Omental fat pad (tissue), 4 donors: ENCODE measurements around the gene TRHDE. TPM values are rescaled to one million over a fixed set of nuclear protein-coding genes. Genes with fewer than 3 reads are reported as not detected.

Source experiments
- ATAC-seq: fragments of 150-250 bp; one replicate; pipeline ENCODE4 v1.9.1; 2016; ENCODE audit warnings: mild to moderate bottlenecking, moderate library complexity; ENCODE audit not compliant: low FRiP score
- DNase-seq: peaks from one replicate; pipeline ENCODE4 v3.0.0-alpha.2; 2019; ENCODE audit warnings: low spot score
- total RNA-seq, 4 donors: library from RNA; depleted of rRNA; stranded (reverse); fragments of >200 nt; gene quantifications; one replicate each; pipeline ENCODE4 v1.1.0, GENCODE V29; 2016
- TF ChIP-seq, protein P1 (sequence below), 3 donors: fragments of 450-650 bp; IDR thresholded peaks; one replicate each; pipeline ENCODE4 v1.5.1; 2016 to 2017; ENCODE audit warnings: antibody characterized with exemption in 3 of 3, mild to moderate bottlenecking in 3 of 3, moderate library complexity in 2 of 3

TRHDE gene
- total RNA-seq, 4 donors from 2014 or later, result 12.8 to 34.8 (median 14.8) TPM

GRCh38 chr12:72560003-72560769, 288.0 kb downstream of the TRHDE start:
- no peak for DNase-seq
- no peak for ATAC-seq
- TF ChIP-seq, protein P1, sequence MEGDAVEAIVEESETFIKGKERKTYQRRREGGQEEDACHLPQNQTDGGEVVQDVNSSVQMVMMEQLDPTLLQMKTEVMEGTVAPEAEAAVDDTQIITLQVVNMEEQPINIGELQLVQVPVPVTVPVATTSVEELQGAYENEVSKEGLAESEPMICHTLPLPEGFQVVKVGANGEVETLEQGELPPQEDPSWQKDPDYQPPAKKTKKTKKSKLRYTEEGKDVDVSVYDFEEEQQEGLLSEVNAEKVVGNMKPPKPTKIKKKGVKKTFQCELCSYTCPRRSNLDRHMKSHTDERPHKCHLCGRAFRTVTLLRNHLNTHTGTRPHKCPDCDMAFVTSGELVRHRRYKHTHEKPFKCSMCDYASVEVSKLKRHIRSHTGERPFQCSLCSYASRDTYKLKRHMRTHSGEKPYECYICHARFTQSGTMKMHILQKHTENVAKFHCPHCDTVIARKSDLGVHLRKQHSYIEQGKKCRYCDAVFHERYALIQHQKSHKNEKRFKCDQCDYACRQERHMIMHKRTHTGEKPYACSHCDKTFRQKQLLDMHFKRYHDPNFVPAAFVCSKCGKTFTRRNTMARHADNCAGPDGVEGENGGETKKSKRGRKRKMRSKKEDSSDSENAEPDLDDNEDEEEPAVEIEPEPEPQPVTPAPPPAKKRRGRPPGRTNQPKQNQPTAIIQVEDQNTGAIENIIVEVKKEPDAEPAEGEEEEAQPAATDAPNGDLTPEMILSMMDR (IDR thresholded peaks at IDR 0.05), result no peak

DNA sequence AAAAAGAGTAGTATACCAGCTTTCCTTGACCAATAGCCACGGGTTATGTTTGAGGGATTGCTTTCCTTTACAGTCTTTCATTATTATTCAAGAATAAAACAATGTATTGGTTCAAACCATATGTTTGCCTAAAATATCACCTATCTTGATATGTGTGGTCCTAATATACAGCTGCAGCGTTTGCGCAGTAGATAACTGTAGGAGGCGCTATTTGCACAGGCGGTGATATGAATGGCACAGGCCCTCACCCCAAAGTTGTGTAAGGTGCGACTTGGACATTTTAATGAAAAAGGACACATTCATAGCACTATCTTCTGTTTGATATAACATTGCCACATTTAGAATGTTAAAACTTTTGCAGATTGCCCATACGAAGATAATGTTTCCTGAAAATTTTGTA, 298.4 kb downstream of the TRHDE start:
- no peak for ATAC-seq
- no peak for DNase-seq
- TF ChIP-seq, protein P1 (IDR thresholded peaks at IDR 0.05), result no peak

GRCh38 chr12:72574138-72574537, 302.0 kb downstream of the TRHDE start:
- ATAC-seq (no peak), DNase-seq (no peak)
- TF ChIP-seq, protein P1 (IDR thresholded peaks at IDR 0.05), result no peak

DNA sequence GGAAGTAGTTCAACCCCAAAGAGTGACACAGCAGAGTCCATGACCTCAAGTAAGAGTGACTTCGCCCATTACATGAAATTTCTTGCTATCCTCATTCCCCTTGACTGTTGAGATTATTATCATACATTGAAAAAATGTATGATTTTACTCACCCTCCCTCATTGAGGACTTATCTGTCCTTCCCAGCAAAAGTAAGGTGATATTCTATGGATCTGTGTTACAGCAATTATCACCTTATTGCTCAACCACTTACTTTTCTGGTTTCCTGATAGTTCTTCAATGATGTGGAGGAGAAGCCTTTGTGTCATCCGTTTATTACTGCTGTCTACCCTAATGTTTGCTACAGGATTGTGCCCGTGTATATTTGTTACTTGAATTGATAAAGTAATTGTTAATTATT, 306.2 kb downstream of the TRHDE start:
- ATAC-seq (no peak), DNase-seq (no peak)
- TF ChIP-seq, protein P1 (IDR thresholded peaks at IDR 0.05), result no peak

DNA sequence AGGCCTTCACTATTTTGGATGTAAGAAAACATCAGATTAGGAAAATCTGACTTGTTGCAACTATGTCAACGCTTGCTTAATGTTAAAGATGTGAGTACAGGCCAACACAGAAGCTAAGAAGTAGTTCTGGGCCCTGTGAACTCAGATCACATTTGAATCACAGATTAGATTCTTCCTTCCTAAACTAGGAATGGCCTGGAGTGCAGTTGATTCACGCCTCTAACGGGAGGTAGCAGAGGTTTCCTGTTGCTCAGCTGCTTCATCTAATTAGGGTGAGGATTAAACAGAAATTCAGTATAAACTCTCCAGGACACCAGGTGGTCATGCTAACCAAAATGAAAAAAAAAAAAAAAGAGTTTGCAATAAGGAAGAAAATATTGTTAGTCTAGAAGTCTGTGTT, 314.3 kb downstream of the TRHDE start:
- DNase-seq (no peak), ATAC-seq (no peak)
- TF ChIP-seq, protein P1 (IDR thresholded peaks at IDR 0.05), result no peak

DNA sequence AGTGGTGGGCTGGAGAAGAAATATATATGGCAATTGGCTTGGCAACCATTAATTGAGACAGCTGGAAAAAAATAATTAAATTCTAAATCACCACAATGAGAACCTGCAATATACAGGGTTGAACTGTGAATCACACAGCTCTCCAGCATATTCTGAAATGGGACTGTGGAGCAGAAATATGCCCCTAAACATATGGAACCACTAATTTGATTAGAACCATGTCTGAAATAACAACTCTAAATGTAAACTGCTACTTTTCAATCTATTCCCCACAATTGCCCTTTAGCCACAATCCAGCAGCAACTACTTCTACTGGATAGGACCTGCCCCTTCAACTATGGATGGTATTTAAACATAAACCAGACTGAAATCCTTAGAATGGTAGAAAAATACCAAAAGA, 330.4 kb downstream of the TRHDE start:
- TF ChIP-seq, protein P1 (IDR thresholded peaks at IDR 0.05), result no peak
- DNase-seq (no peak), ATAC-seq (no peak)

DNA sequence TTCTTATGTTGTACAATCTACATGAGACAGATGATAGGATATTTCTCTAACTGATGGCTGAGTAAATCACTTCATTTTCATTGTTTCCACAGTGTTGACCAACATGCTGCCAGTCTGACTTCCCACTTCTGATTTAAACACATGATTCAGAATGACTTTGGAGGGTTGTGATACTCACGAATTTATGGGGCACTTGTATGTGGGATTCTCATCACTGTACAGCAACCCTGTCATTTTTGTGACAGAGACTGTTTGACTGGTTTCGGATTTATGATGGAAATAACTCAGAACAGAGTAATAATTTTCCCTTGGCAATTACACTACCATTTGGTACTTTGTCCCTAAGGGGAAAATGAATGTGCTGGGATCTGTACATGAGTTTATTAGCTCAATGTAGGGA, 333.8 kb downstream of the TRHDE start:
- no peak for ATAC-seq
- DNase-seq, result no peak

More for the DNA sequence above, 333.8 kb downstream of the TRHDE start:
- TF ChIP-seq, protein P1 (IDR thresholded peaks at IDR 0.05), result no peak
